CD4-positive, alpha-beta T cell (primary cell): ENCODE results near the gene LLCFC1. TPM values are rescaled to one million over a fixed set of nuclear protein-coding genes. Genes with fewer than 3 reads are reported as not detected.
"Not testable (repeated sequence)": the region's sequence is repeated elsewhere in the genome, so short reads cannot be mapped to it uniquely, and the experiment has no call there.

Source experiments
- ATAC-seq: fragments of 200-7000 bp; cut with Tn5 transposase; one replicate; pipeline ENCODE4 v1.10.0; 2022; ENCODE audit warnings: mild to moderate bottlenecking; ENCODE audit not compliant: poor library complexity
- CTCF ChIA-PET: fragments of 350-600 bp; sonication (Branson Sonifier 250); formaldehyde crosslinking; loops from one replicate; lab custom pipeline; 2021; ENCODE audit warnings: antibody characterized with exemption, inconsistent platforms; lab: Charles Lee
- POLR2A ChIA-PET: fragments of 350-600 bp; sonication (Branson Sonifier 250); formaldehyde crosslinking; loops from one replicate; lab custom pipeline; 2021; ENCODE audit warnings: antibody characterized with exemption, inconsistent platforms; lab: Charles Lee
- DNase-seq, 14 experiments: peaks; one replicate each; pipeline ENCODE4 v3.0.0-alpha.2; 2013 to 2020; ENCODE audit warnings: mixed read lengths in 2 of 14
- H3K27ac ChIP-seq, 2 donors: one replicate each; pipeline versions ENCODE4 v1.5.1 to v1.7.0; 2013; ENCODE audit warnings: low read length in 2 of 2, low read depth in 1 of 2, mild to moderate bottlenecking in 1 of 2
- H3K27me3 ChIP-seq, 2 experiments: 1 replicate in 1 of 2; 2 replicates in 1 of 2; pipeline versions ENCODE4 v1.6.1 to v1.7.0; 2013; ENCODE audit warnings: low read length in 2 of 2, control low read depth in 1 of 2, mild to moderate bottlenecking in 1 of 2, moderate library complexity in 1 of 2; ENCODE audit not compliant: insufficient read depth in 2 of 2, control insufficient read depth in 1 of 2
- H3K36me3 ChIP-seq: one replicate; pipeline ENCODE4 v1.6.1; 2013; ENCODE audit warnings: low read length, control low read depth; ENCODE audit not compliant: insufficient read depth
- H3K4me1 ChIP-seq: one replicate; pipeline ENCODE4 v1.6.1; 2013; ENCODE audit warnings: low read length, control low read depth; ENCODE audit not compliant: insufficient read depth
- H3K4me3 ChIP-seq: one replicate; pipeline ENCODE4 v1.5.1; 2013; ENCODE audit warnings: mild to moderate bottlenecking, low read length, moderate library complexity
- H3K9me3 ChIP-seq, 2 experiments: 1 replicate in 1 of 2; 2 replicates in 1 of 2; pipeline versions ENCODE4 v1.6.1 to v1.7.0; 2013; ENCODE audit warnings: low read length in 2 of 2, mild to moderate bottlenecking in 2 of 2, control low read depth in 1 of 2, moderate library complexity in 1 of 2; ENCODE audit not compliant: control insufficient read depth in 1 of 2, insufficient read depth in 1 of 2
- H3K27ac Mint-ChIP-seq: one replicate; pipeline ENCODE4 v1.8.0; 2020; ENCODE audit warnings: mixed read lengths
- H3K27me3 Mint-ChIP-seq: one replicate; pipeline ENCODE4 v1.8.0; 2021; ENCODE audit warnings: mixed read lengths
- H3K36me3 Mint-ChIP-seq: one replicate; pipeline ENCODE4 v1.8.0; 2021; ENCODE audit warnings: low read depth, mixed read lengths
- H3K4me1 Mint-ChIP-seq: one replicate; pipeline ENCODE4 v1.8.0; 2021; ENCODE audit warnings: low read depth, mixed read lengths
- H3K4me3 Mint-ChIP-seq: one replicate; pipeline ENCODE4 v1.8.0; 2020; ENCODE audit warnings: mild to moderate bottlenecking, mixed read lengths
- H3K9me3 Mint-ChIP-seq: one replicate; pipeline ENCODE4 v1.8.0; 2020; ENCODE audit warnings: mixed read lengths
- intact Hi-C, 2 experiments: fragments of 100-400 bp; cut with DNase I in 1 of 2; cut with micrococcal nuclease in 1 of 2; formaldehyde crosslinking; loops; one replicate each; pipeline versions ENCODE4 v1.15.1 to v1.9.0; 2023 to 2025; cut with DNase I, micrococcal nuclease
- total RNA-seq, 174 experiments: library from RNA in 2 of 174; stranded (reverse) in 2 of 174; gene quantifications; one replicate each; pipeline ENCODE4 v1.2.3 and lab custom pipeline; 2021 to 2026
- TF ChIP-seq, protein P1 (sequence below): fragments of 200-600 bp; IDR thresholded peaks from one replicate; pipeline ENCODE4 v1.8.0; 2022; ENCODE audit warnings: antibody characterized with exemption, mild to moderate bottlenecking

LLCFC1 gene
- total RNA-seq, 2 experiments from 2014 or later, result not detected

- DNase-seq (no peak), ATAC-seq (no peak)
- no peaks in the 10 kb centered on the region for H3K4me1 ChIP-seq
- H3K9me3 Mint-ChIP-seq, result no peaks in the 10 kb centered on the region
- intact Hi-C loops, result no loop called here
- H3K36me3 ChIP-seq, result no peaks in the 10 kb centered on the region
- peaks cover 50% of the 10 kb centered on the region for H3K27me3 Mint-ChIP-seq
- no peaks in the 10 kb centered on the region for H3K9me3 ChIP-seq
- CTCF ChIA-PET, result no interaction called here
- TF ChIP-seq, protein P1, sequence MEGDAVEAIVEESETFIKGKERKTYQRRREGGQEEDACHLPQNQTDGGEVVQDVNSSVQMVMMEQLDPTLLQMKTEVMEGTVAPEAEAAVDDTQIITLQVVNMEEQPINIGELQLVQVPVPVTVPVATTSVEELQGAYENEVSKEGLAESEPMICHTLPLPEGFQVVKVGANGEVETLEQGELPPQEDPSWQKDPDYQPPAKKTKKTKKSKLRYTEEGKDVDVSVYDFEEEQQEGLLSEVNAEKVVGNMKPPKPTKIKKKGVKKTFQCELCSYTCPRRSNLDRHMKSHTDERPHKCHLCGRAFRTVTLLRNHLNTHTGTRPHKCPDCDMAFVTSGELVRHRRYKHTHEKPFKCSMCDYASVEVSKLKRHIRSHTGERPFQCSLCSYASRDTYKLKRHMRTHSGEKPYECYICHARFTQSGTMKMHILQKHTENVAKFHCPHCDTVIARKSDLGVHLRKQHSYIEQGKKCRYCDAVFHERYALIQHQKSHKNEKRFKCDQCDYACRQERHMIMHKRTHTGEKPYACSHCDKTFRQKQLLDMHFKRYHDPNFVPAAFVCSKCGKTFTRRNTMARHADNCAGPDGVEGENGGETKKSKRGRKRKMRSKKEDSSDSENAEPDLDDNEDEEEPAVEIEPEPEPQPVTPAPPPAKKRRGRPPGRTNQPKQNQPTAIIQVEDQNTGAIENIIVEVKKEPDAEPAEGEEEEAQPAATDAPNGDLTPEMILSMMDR, result no peak
- POLR2A ChIA-PET, result no interaction called here
- no peak overlapping the region for H3K4me3 ChIP-seq
- H3K4me3 Mint-ChIP-seq, result no peak overlapping the region
- H3K27me3 ChIP-seq, result peaks cover 18 to 19% of the 10 kb centered on the region in 2 experiments
- no peaks in the 10 kb centered on the region for H3K4me1 Mint-ChIP-seq
- H3K36me3 Mint-ChIP-seq, result no peaks in the 10 kb centered on the region
- no peak overlapping the region for H3K27ac Mint-ChIP-seq
- H3K27ac ChIP-seq, result no peak overlapping the region
These were observed 29.9 kb downstream of the LLCFC1 start for GRCh38 chr7:142969183-142969582.

DNA sequence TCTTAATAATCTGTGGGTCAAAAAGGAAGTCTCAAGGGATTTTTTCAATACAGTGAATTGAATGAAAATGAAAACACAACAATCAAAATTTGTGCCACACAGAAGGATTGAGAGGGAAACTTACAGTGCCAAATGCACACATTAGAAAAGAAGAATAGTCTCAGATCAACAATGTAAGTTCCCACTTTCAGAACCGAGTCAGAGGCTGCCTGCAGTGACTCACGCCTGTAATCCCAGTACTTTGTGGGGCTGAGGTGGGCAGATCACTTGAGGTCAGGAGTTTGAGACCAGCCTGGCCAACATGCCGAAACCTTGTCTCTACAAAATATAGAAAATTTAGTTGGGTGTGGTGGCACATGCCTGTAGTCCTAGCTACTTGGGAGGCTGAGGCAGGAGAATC lies 35.3 kb downstream of the LLCFC1 start:
- ChIA-PET CTCF (no interaction called here), POLR2A (no interaction called here)
- H3K36me3 ChIP-seq, result no peaks in the 10 kb centered on the region
- no peak overlapping the region for H3K27ac ChIP-seq
- H3K4me3 ChIP-seq, result no peak overlapping the region
- Mint-ChIP-seq H3K27me3 (peaks cover 23% of the 10 kb centered on the region), H3K9me3 (peaks cover 5% of the 10 kb centered on the region), H3K4me3 (no peak overlapping the region), H3K27ac (no peak overlapping the region), H3K4me1 (no peaks in the 10 kb centered on the region), H3K36me3 (no peaks in the 10 kb centered on the region)
- no peak for DNase-seq
- TF ChIP-seq, protein P1, result no peak
- H3K27me3 ChIP-seq, result peaks cover 3 to 9% of the 10 kb centered on the region in 2 experiments
- intact Hi-C loops, result no loop called here
- ATAC-seq, result no peak
- no peaks in the 10 kb centered on the region for H3K9me3 ChIP-seq
- H3K4me1 ChIP-seq, result no peaks in the 10 kb centered on the region

GRCh38 chr7:142978402-142978801 lies 39.1 kb downstream of the LLCFC1 start:
- H3K4me3 Mint-ChIP-seq, ATAC-seq, H3K36me3 Mint-ChIP-seq, H3K36me3 ChIP-seq, CTCF ChIA-PET, H3K27ac ChIP-seq, DNase-seq, H3K9me3 ChIP-seq, H3K27me3 ChIP-seq, H3K9me3 Mint-ChIP-seq, H3K4me3 ChIP-seq, POLR2A ChIA-PET, H3K4me1 ChIP-seq, H3K27ac Mint-ChIP-seq, H3K4me1 Mint-ChIP-seq, intact Hi-C loops, H3K27me3 Mint-ChIP-seq: not testable (repeated sequence)

DNA sequence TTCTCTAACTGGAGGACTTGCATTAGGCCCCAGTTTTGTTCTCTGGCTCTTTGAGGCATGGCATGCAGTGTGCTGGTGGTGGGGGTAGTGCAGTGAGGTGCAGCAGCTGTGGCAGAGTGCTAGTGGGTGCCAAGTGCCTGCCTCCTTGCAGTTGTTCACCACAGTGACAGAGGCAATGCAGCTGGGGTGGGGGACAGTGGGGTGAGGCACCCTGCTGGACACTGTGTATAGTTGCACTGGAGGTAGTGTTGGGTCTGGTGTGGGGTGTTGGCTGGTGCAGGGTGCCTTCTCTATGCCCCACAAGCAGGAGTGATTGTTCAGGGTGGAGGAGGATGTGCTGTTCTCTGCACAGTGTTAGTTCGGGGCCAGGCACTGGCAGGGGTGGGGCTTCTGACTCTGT lies 44.5 kb downstream of the LLCFC1 start:
- H3K9me3 ChIP-seq, result peaks cover 0 to 3% of the 10 kb centered on the region in 2 experiments
- Mint-ChIP-seq H3K9me3 (peaks cover 3% of the 10 kb centered on the region), H3K4me1 (no peaks in the 10 kb centered on the region), H3K36me3 (no peaks in the 10 kb centered on the region), H3K4me3 (no peak overlapping the region), H3K27ac (no peak overlapping the region), H3K27me3 (peaks cover 7% of the 10 kb centered on the region)
- H3K27ac ChIP-seq, result no peak overlapping the region
- CTCF ChIA-PET, result no interaction called here
- ATAC-seq (no peak), DNase-seq (no peak)
- no peaks in the 10 kb centered on the region for H3K4me1 ChIP-seq
- intact Hi-C loops, result no loop called here
- no peak overlapping the region for H3K4me3 ChIP-seq
- POLR2A ChIA-PET, result no interaction called here
- no peaks in the 10 kb centered on the region for H3K36me3 ChIP-seq
- H3K27me3 ChIP-seq, result no peaks in the 10 kb centered on the region
- TF ChIP-seq, protein P1, result no peak
